ENCODE data around the gene UNG. TPM values are rescaled to one million over a fixed set of nuclear protein-coding genes. Genes with fewer than 3 reads are reported as not detected.
A peak's percentile ranks its signal among the peaks of the same experiment; 100 is the strongest.

UNG gene
- total RNA-seq, 3 donors from 2014 or later = 23.2 to 28.7 (median 23.9) TPM

GRCh38 chr12:109105176-109105575, 7.8 kb downstream of the UNG start:
- TF ChIP-seq, protein P1, sequence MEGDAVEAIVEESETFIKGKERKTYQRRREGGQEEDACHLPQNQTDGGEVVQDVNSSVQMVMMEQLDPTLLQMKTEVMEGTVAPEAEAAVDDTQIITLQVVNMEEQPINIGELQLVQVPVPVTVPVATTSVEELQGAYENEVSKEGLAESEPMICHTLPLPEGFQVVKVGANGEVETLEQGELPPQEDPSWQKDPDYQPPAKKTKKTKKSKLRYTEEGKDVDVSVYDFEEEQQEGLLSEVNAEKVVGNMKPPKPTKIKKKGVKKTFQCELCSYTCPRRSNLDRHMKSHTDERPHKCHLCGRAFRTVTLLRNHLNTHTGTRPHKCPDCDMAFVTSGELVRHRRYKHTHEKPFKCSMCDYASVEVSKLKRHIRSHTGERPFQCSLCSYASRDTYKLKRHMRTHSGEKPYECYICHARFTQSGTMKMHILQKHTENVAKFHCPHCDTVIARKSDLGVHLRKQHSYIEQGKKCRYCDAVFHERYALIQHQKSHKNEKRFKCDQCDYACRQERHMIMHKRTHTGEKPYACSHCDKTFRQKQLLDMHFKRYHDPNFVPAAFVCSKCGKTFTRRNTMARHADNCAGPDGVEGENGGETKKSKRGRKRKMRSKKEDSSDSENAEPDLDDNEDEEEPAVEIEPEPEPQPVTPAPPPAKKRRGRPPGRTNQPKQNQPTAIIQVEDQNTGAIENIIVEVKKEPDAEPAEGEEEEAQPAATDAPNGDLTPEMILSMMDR (IDR thresholded peaks at IDR 0.05) = no peak
- TF ChIP-seq POLR2AphosphoS5 (IDR thresholded peaks at IDR 0.05) = no peak
- no peak for TF ChIP-seq POLR2A (IDR thresholded peaks at IDR 0.05)
- Histone ChIP-seq H3K27me3 (no peaks in the 10 kb centered on the region), H3K4me1 (no peaks in the 10 kb centered on the region), H3K9me3 (no peaks in the 10 kb centered on the region), H3K27ac (no peak overlapping the region), H3K4me3 (no peak overlapping the region), H3K36me3 (no peaks in the 10 kb centered on the region)
- DNase-seq (ENCODE audit: low spot score in 2 of 2) = no peak
- intact Hi-C loops (cut with DNase I; ENCODE audit: low total_unique reads) = loop anchor here (10.0 kb wide), 1 partner anchor 760 kb away; no protein-coding TSS in a partner anchor

GRCh38 chr12:109109746-109110350, 12.5 kb downstream of the UNG start:
- no peak for DNase-seq (ENCODE audit: low spot score in 2 of 2)
- Histone ChIP-seq H3K27me3 (no peaks in the 10 kb centered on the region), H3K27ac (peak overlapping the region; percentile 54 to 92), H3K4me1 (peaks cover 0 to 11% of the 10 kb centered on the region in 2 donors), H3K9me3 (no peaks in the 10 kb centered on the region), H3K36me3 (no peaks in the 10 kb centered on the region), H3K4me3 (no peak overlapping the region)
- intact Hi-C loops (cut with DNase I; ENCODE audit: low total_unique reads) = loop anchor here (10.0 kb wide), 1 partner anchor 755 kb away; no protein-coding TSS in a partner anchor
- TF ChIP-seq, protein P1 (IDR thresholded peaks at IDR 0.05) = no peak
- TF ChIP-seq POLR2A (IDR thresholded peaks at IDR 0.05) = no peak
- TF ChIP-seq POLR2AphosphoS5 (IDR thresholded peaks at IDR 0.05) = no peak

GRCh38 chr12:109110988-109111495, 13.6 kb downstream of the UNG start:
- DNase-seq (ENCODE audit: low spot score in 2 of 2) = peak; percentile 77 to 81
- Histone ChIP-seq H3K36me3 (no peaks in the 10 kb centered on the region), H3K4me3 (peak overlapping the region; percentile 49 to 80 (median 65)), H3K27me3 (no peaks in the 10 kb centered on the region), H3K9me3 (no peaks in the 10 kb centered on the region), H3K4me1 (peaks cover 0 to 11% of the 10 kb centered on the region in 2 donors), H3K27ac (peak overlapping the region; percentile 92 to 94)
- TF ChIP-seq, protein P1 (IDR thresholded peaks at IDR 0.05) = no peak
- TF ChIP-seq POLR2A (IDR thresholded peaks at IDR 0.05) = peak; percentile 27
- TF ChIP-seq POLR2AphosphoS5 (IDR thresholded peaks at IDR 0.05) = peak; percentile 77 to 92 (median 90)
- intact Hi-C loops (cut with DNase I; ENCODE audit: low total_unique reads) = no loop called here

DNA sequence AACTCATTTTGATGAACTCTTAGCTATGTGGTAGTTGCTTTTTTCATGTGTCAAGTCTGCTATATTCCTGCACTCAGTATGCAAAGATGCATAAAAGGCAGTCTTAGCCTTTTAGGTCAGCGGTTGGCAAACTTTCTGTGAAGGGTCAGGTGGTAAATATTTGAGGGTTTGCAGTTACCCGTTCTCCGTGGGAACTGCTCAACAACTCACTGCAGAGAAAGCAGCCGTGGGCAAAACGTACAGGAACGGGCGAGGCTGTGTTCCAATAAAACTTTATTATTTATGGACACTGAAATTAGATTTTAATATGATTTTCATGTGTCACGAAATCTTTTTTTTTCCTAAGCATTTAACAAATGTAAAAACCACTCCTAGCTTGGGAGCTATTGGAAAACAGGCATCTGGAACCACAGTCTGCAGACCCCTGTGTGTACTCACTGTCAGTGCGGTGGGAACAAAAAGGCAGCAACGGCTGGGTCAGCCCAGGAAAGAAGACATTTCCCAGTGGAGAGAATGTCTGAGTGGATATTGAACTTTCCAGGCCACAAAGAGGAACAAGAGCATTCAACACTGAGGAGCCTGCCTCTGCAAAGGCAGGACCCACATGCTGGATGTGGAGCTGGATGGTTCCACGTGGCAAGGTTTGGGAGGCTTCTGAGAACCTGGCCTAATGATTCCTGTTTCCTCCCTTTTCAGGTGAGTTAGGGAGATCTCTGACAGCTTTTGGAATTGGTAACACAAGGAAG, 15.5 kb downstream of the UNG start:
- Histone ChIP-seq H3K36me3 (no peaks in the 10 kb centered on the region), H3K4me1 (peaks cover 0 to 11% of the 10 kb centered on the region in 2 donors), H3K27me3 (no peaks in the 10 kb centered on the region), H3K4me3 (no peak overlapping the region), H3K9me3 (no peaks in the 10 kb centered on the region), H3K27ac (peak overlapping the region in 1 of 2 donors; percentile 33)
- TF ChIP-seq POLR2AphosphoS5 (IDR thresholded peaks at IDR 0.05) (no peak), POLR2A (IDR thresholded peaks at IDR 0.05) (no peak)
- TF ChIP-seq, protein P1 (IDR thresholded peaks at IDR 0.05) = no peak
- no peak for DNase-seq (ENCODE audit: low spot score in 2 of 2)
- intact Hi-C loops (cut with DNase I; ENCODE audit: low total_unique reads) = no loop called here

Measured in breast epithelium (tissue), 4 donors.